ENCODE results near the gene ABT1.

Gene ABT1

GRCh38 chr6:26563488-26563887 is 33.3 kb upstream of the ABT1 start:
- no peak overlapping the region for H3K4me3 ChIP-seq (ENCODE audit: insufficient read depth, low read length, poor library complexity, severe bottlenecking)
- no peak overlapping the region for H3K27ac ChIP-seq (ENCODE audit: low read depth, low read length)
- H3K79me2 ChIP-seq (ENCODE audit: insufficient read depth, low read length), result no peaks in the 10 kb centered on the region
- no peak for TF ChIP-seq EZH2phosphoT487 (conservative IDR thresholded peaks at IDR 0.05; ENCODE audit: low read length)
- TF ChIP-seq CTCF (IDR thresholded peaks at IDR 0.05; ENCODE audit: insufficient read depth, low read length, poor library complexity, severe bottlenecking), result no peak
- H3K36me3 ChIP-seq (ENCODE audit: low read length), result no peaks in the 10 kb centered on the region
- no peaks in the 10 kb centered on the region for H3K27me3 ChIP-seq (ENCODE audit: low read length)
- no peak overlapping the region for H3K4me2 ChIP-seq (ENCODE audit: low read depth, low read length, poor library complexity, severe bottlenecking)
- H3K9me3 ChIP-seq (ENCODE audit: insufficient read depth, low read length), result no peaks in the 10 kb centered on the region
- no peaks in the 10 kb centered on the region for H4K20me1 ChIP-seq (ENCODE audit: low read depth, low read length)
- peak overlapping the region; percentile 22 for H2AFZ ChIP-seq (ENCODE audit: low read depth, low read length, severe bottlenecking)
- H3K9ac ChIP-seq (ENCODE audit: low read length), result no peak overlapping the region
- H3F3A ChIP-seq (ENCODE audit: insufficient read depth), result no peaks in the 10 kb centered on the region; the same call in 1 of the 2 replicates
- H3K9me2 ChIP-seq (replicated peaks; ENCODE audit: insufficient read depth, low read length), result no peaks in the 10 kb centered on the region

GRCh38 chr6:26568601-26569432 is 27.9 kb upstream of the ABT1 start:
- TF ChIP-seq EZH2phosphoT487 (conservative IDR thresholded peaks at IDR 0.05; ENCODE audit: low read length), result no peak
- peak; percentile 26 for TF ChIP-seq CTCF (IDR thresholded peaks at IDR 0.05; ENCODE audit: insufficient read depth, low read length, poor library complexity, severe bottlenecking)
- H3K4me2 ChIP-seq (ENCODE audit: low read depth, low read length, poor library complexity, severe bottlenecking), result peak overlapping the region; percentile 67
- peak overlapping the region; percentile 11 for H2AFZ ChIP-seq (ENCODE audit: low read depth, low read length, severe bottlenecking)
- H3K9me3 ChIP-seq (ENCODE audit: insufficient read depth, low read length), result no peaks in the 10 kb centered on the region
- no peaks in the 10 kb centered on the region for H3K27me3 ChIP-seq (ENCODE audit: low read length)
- H3K4me3 ChIP-seq (ENCODE audit: insufficient read depth, low read length, poor library complexity, severe bottlenecking), result peak overlapping the region; percentile 45
- no peaks in the 10 kb centered on the region for H4K20me1 ChIP-seq (ENCODE audit: low read depth, low read length)
- H3K9ac ChIP-seq (ENCODE audit: low read length), result peak overlapping the region; percentile 41
- H3K27ac ChIP-seq (ENCODE audit: low read depth, low read length), result no peak overlapping the region
- no peaks in the 10 kb centered on the region for H3K36me3 ChIP-seq (ENCODE audit: low read length)
- no peaks in the 10 kb centered on the region for H3K79me2 ChIP-seq (ENCODE audit: insufficient read depth, low read length)
- H3F3A ChIP-seq (ENCODE audit: insufficient read depth), result no peaks in the 10 kb centered on the region; the same call in 1 of the 2 replicates
- H3K9me2 ChIP-seq (replicated peaks; ENCODE audit: insufficient read depth, low read length), result no peaks in the 10 kb centered on the region

GRCh38 chr6:26569433-26569764 is 27.4 kb upstream of the ABT1 start:
- H3K9ac ChIP-seq (ENCODE audit: low read length), result peak overlapping the region; percentile 41
- H3K4me3 ChIP-seq (ENCODE audit: insufficient read depth, low read length, poor library complexity, severe bottlenecking), result peak overlapping the region; percentile 45
- no peaks in the 10 kb centered on the region; the same call in 1 of the 2 replicates for H3F3A ChIP-seq (ENCODE audit: insufficient read depth)
- H4K20me1 ChIP-seq (ENCODE audit: low read depth, low read length), result no peaks in the 10 kb centered on the region
- H2AFZ ChIP-seq (ENCODE audit: low read depth, low read length, severe bottlenecking), result peak overlapping the region; percentile 9
- H3K36me3 ChIP-seq (ENCODE audit: low read length), result no peaks in the 10 kb centered on the region
- no peaks in the 10 kb centered on the region for H3K9me2 ChIP-seq (replicated peaks; ENCODE audit: insufficient read depth, low read length)
- no peaks in the 10 kb centered on the region for H3K79me2 ChIP-seq (ENCODE audit: insufficient read depth, low read length)
- TF ChIP-seq EZH2phosphoT487 (conservative IDR thresholded peaks at IDR 0.05; ENCODE audit: low read length), result no peak
- TF ChIP-seq CTCF (IDR thresholded peaks at IDR 0.05; ENCODE audit: insufficient read depth, low read length, poor library complexity, severe bottlenecking), result no peak
- H3K27ac ChIP-seq (ENCODE audit: low read depth, low read length), result no peak overlapping the region
- no peaks in the 10 kb centered on the region for H3K27me3 ChIP-seq (ENCODE audit: low read length)
- no peaks in the 10 kb centered on the region for H3K9me3 ChIP-seq (ENCODE audit: insufficient read depth, low read length)
- peak overlapping the region; percentile 67 for H3K4me2 ChIP-seq (ENCODE audit: low read depth, low read length, poor library complexity, severe bottlenecking)
